HCT116 (cell line): ENCODE measurements around the gene TDRD10. TPM values are rescaled to one million over a fixed set of nuclear protein-coding genes. Genes with fewer than 3 reads are reported as not detected.

Experiments
- ATAC-seq: fragments of 200-7000 bp; cut with Tn5 transposase; 2 replicates; pipeline ENCODE4 v1.9.1; 2020; ENCODE audit warnings: mild to moderate bottlenecking, moderate library complexity
- BruUV-seq: library from RNA; stranded (reverse); fragments of 400-500 nt; replicated peaks from 2 replicates; lab custom pipeline; 2021; lab: Mats Ljungman, UMichigan
- CTCF ChIA-PET: fragments of 300-600 bp; sonication (Branson Sonifier 250); formaldehyde crosslinking; loops from one replicate; lab custom pipeline; 2021; ENCODE audit warnings: antibody characterized with exemption; lab: Charles Lee
- POLR2A ChIA-PET: fragments of 300-600, 350-600 bp; sonication (Branson Sonifier 250); formaldehyde crosslinking; loops from one replicate; lab custom pipeline; 2021; ENCODE audit warnings: antibody characterized with exemption; lab: Charles Lee
- RAD21 ChIA-PET, 2 experiments: fragments of 300-600 bp; sonication (Branson Sonifier 250); formaldehyde crosslinking; loops; one replicate each; lab custom pipeline; 2023; ENCODE audit warnings: low total read pairs in 2 of 2; ENCODE audit not compliant: uncharacterized antibody in 2 of 2, unreplicated experiment in 2 of 2, low non-redundant PET in 1 of 2; lab: Charles Lee
- DNase-seq: peaks from one replicate; pipeline ENCODE4 v3.0.0-alpha.2; 2010; ENCODE audit warnings: low read depth, low spot score
- H2AFZ ChIP-seq: fragments of 200-600 bp; shearing (Covaris generic), sonication (generic); 2 replicates; pipeline ENCODE4 v1.6.1; 2017; ENCODE audit warnings: low read depth, mixed run types, mixed read lengths, antibody characterized with exemption, low read length; ENCODE audit not compliant: poor library complexity, severe bottlenecking
- H3K27ac ChIP-seq: 2 replicates; pipeline ENCODE4 v1.5.1; 2012; ENCODE audit warnings: low read depth, low read length
- H3K27me3 ChIP-seq: fragments of 200-600 bp; sonication (generic); 2 replicates; pipeline ENCODE4 v1.6.1; 2016; ENCODE audit warnings: mixed run types, low read length, mixed read lengths; ENCODE audit not compliant: insufficient read depth
- H3K36me3 ChIP-seq, 2 experiments: fragments of 200-500 bp in 1 of 2; fragments of 200-600 bp in 1 of 2; sonication (Bioruptor generic) in 1 of 2; sonication (generic) in 1 of 2; 2 replicates each; pipeline versions ENCODE4 v1.5.1 to v1.6.1; 2014 to 2016; ENCODE audit warnings: low read length in 2 of 2, inconsistent platforms in 1 of 2, mixed read lengths in 1 of 2, mixed run types in 1 of 2; ENCODE audit not compliant: insufficient read depth in 2 of 2, control insufficient read depth in 1 of 2
- H3K4me1 ChIP-seq, 2 experiments: fragments of 200-600 bp in 1 of 2; sonication (generic) in 1 of 2; 2 replicates each; pipeline versions ENCODE4 v1.5.1 to v1.6.1; 2012 to 2017; ENCODE audit warnings: low read length in 2 of 2, inconsistent platforms in 1 of 2, mild to moderate bottlenecking in 1 of 2, mixed read lengths in 1 of 2, mixed run types in 1 of 2, moderate library complexity in 1 of 2; ENCODE audit not compliant: insufficient read depth in 2 of 2, control insufficient read depth in 1 of 2
- H3K4me2 ChIP-seq: fragments of 200-600 bp; sonication (generic); 2 replicates; pipeline ENCODE4 v1.6.1; 2017; ENCODE audit warnings: mixed run types, low read length, mixed read lengths
- H3K4me3 ChIP-seq, 2 experiments: fragments of 200-600 bp in 1 of 2; sonication (generic) in 1 of 2; replicated peaks in 1 of 2; 2 replicates each; pipeline ENCODE4 v1.5.1; 2011 to 2016; ENCODE audit warnings: low read length in 2 of 2, control low read depth in 1 of 2, low read depth in 1 of 2, mild to moderate bottlenecking in 1 of 2, mixed read lengths in 1 of 2, mixed run types in 1 of 2
- H3K79me2 ChIP-seq: fragments of 200-600 bp; sonication (generic); 2 replicates; pipeline ENCODE4 v1.6.1; 2017; ENCODE audit warnings: mild to moderate bottlenecking, mixed run types, low read length, moderate library complexity, mixed read lengths; ENCODE audit not compliant: insufficient read depth
- H3K9ac ChIP-seq: fragments of 200-600 bp; sonication (generic); 2 replicates; pipeline ENCODE4 v1.6.1; 2016; ENCODE audit warnings: low read length, mixed read lengths
- H3K9me2 ChIP-seq: fragments of 200-600 bp; sonication (generic), shearing (Covaris generic); 2 replicates; pipeline ENCODE4 v1.6.1; 2017; ENCODE audit warnings: mixed run types, mild to moderate bottlenecking, moderate library complexity; ENCODE audit not compliant: insufficient read depth
- H3K9me3 ChIP-seq, 2 experiments: fragments of 200-500 bp in 1 of 2; fragments of 200-600 bp in 1 of 2; sonication (Bioruptor generic) in 1 of 2; sonication (generic) in 1 of 2; 2 replicates each; pipeline ENCODE4 v1.6.1; 2014 to 2017; ENCODE audit warnings: low read length in 2 of 2, mixed read lengths in 2 of 2, inconsistent platforms in 1 of 2, low read depth in 1 of 2, mild to moderate bottlenecking in 1 of 2, mixed run types in 1 of 2, moderate library complexity in 1 of 2; ENCODE audit not compliant: control insufficient read depth in 1 of 2, insufficient read depth in 1 of 2
- H4K20me1 ChIP-seq: fragments of 200-600 bp; sonication (generic), shearing (Covaris generic); 2 replicates; pipeline ENCODE4 v1.6.1; 2017; ENCODE audit warnings: mixed run types, mild to moderate bottlenecking, moderate library complexity; ENCODE audit not compliant: insufficient read depth
- CBX3 ChIP-seq: IDR thresholded peaks from 2 replicates; pipeline ENCODE4 v1.6.1; 2012; ENCODE audit warnings: low read depth
- CEBPB ChIP-seq: IDR thresholded peaks from 2 replicates; pipeline ENCODE4 v1.6.1; 2012; ENCODE audit warnings: low read depth
- EZH2phosphoT487 ChIP-seq: fragments of 200-600 bp; IDR thresholded peaks from 2 replicates; pipeline ENCODE4 v1.6.1; 2018; ENCODE audit warnings: antibody characterized with exemption, borderline replicate concordance
- FOSL1 ChIP-seq: IDR thresholded peaks from 2 replicates; pipeline ENCODE4 v1.6.1; 2012; ENCODE audit warnings: low read depth
- JUND ChIP-seq: IDR thresholded peaks from 2 replicates; pipeline ENCODE4 v1.6.1; 2012
- RAD21 ChIP-seq: IDR thresholded peaks from 2 replicates; pipeline ENCODE4 v1.6.1; 2012; ENCODE audit warnings: low read depth, mild to moderate bottlenecking
- REST ChIP-seq: IDR thresholded peaks from 2 replicates; pipeline ENCODE4 v1.6.1; 2012; ENCODE audit warnings: low read depth
- SP1 ChIP-seq: IDR thresholded peaks from 2 replicates; pipeline ENCODE4 v1.6.1; 2012; ENCODE audit warnings: low read depth
- YY1 ChIP-seq: IDR thresholded peaks from 2 replicates; pipeline ENCODE4 v1.6.1; 2011; ENCODE audit warnings: low read length, low read depth, moderate library complexity, mild to moderate bottlenecking; ENCODE audit not compliant: insufficient replicate concordance; ENCODE audit errors: extremely low read depth
- intact Hi-C: fragments of 100-400 bp; cut with micrococcal nuclease; formaldehyde crosslinking; loops from 2 replicates; pipeline ENCODE4 v1.10.0; 2022
- total RNA-seq: library from RNA; stranded (reverse); gene quantifications from one replicate; pipeline ENCODE4 v1.2.1, GENCODE V29; 2021; ENCODE audit not compliant: unreplicated experiment

The TDRD10 gene
- total RNA-seq, 1 experiment from 2014 or later = not detected

- ATAC-seq (no peak), DNase-seq (no peak)
- Histone ChIP-seq H2AFZ (no peak overlapping the region), H3K27ac (no peak overlapping the region), H3K9ac (no peak overlapping the region), H3K9me2 (no peaks in the 10 kb centered on the region), H3K4me1 (peaks cover 0 to 7% of the 10 kb centered on the region in 2 experiments; a peak in 2 of 4 replicates), H3K4me3 (no peak overlapping the region), H3K27me3 (no peaks in the 10 kb centered on the region), H4K20me1 (no peaks in the 10 kb centered on the region), H3K9me3 (no peaks in the 10 kb centered on the region), H3K79me2 (no peaks in the 10 kb centered on the region), H3K36me3 (no peaks in the 10 kb centered on the region), H3K4me2 (no peak overlapping the region)
- no TSS peak for BruUV-seq
- CTCF ChIA-PET = interaction anchor here (2.4 kb wide), 1 partner anchor 45 kb away, joined by 8 read pairs; no protein-coding TSS in a partner anchor
- intact Hi-C loops = no loop called here
- no peak for TF ChIP-seq CBX3
- TF ChIP-seq CEBPB = no peak
- no peak for TF ChIP-seq SP1
- no peak for TF ChIP-seq REST
- TF ChIP-seq FOSL1 = no peak
- TF ChIP-seq JUND = no peak
- TF ChIP-seq YY1 = no peak
- TF ChIP-seq EZH2phosphoT487 = no peak
- TF ChIP-seq RAD21 = no peak
- POLR2A ChIA-PET = no interaction called here
- RAD21 ChIA-PET = no interaction called here
Measured at GRCh38 chr1:154501423-154502065, 475 bp upstream of the TDRD10 start.
